GM19463 (cell line): ENCODE measurements around the gene TGM2.

ENCODE experiments used
- ATAC-seq: cut with Tn5 transposase; IDR thresholded peaks from one replicate; pipeline ENCODE4 v1.9.1; 2021; ENCODE audit warnings: mild to moderate bottlenecking, moderate library complexity; ENCODE audit not compliant: unreplicated experiment

The TGM2 gene

GRCh38 chr20:38165089-38165965, at the start of gene TGM2:
TGM2 (minus strand) TSS chr20:38165270; CDS start chr20:38165198, 72 bp downstream.
- ATAC-seq = no peak

- no peak for ATAC-seq
Observed at GRCh38 chr20:38214256-38215193, 49.5 kb upstream of the TGM2 start.

- no peak for ATAC-seq
Observed at GRCh38 chr20:38213607-38213940, 48.5 kb upstream of the TGM2 start.

GRCh38 chr20:38212806-38213606, 47.9 kb upstream of the TGM2 start:
- no peak for ATAC-seq

GRCh38 chr20:38211200-38212097, 46.4 kb upstream of the TGM2 start:
- no peak for ATAC-seq

- no peak for ATAC-seq
Observed at GRCh38 chr20:38210741-38211140, 45.7 kb upstream of the TGM2 start.

- no peak for ATAC-seq
Observed at GRCh38 chr20:38209736-38210405, 44.8 kb upstream of the TGM2 start.

- no peak for ATAC-seq
Observed at GRCh38 chr20:38209054-38209675, 44.1 kb upstream of the TGM2 start.

- no peak for ATAC-seq
Observed at GRCh38 chr20:38208523-38208922, 43.5 kb upstream of the TGM2 start.

GRCh38 chr20:38208088-38208487, 43.0 kb upstream of the TGM2 start:
- no peak for ATAC-seq

- no peak for ATAC-seq
Observed at GRCh38 chr20:38207621-38208020, 42.6 kb upstream of the TGM2 start.

- no peak for ATAC-seq
Observed at GRCh38 chr20:38205001-38205400, 39.9 kb upstream of the TGM2 start.

- ATAC-seq = no peak
Observed at GRCh38 chr20:38203981-38204357, 38.9 kb upstream of the TGM2 start.

GRCh38 chr20:38203337-38203980, 38.4 kb upstream of the TGM2 start:
- ATAC-seq = no peak

GRCh38 chr20:38202982-38203293, 37.9 kb upstream of the TGM2 start:
- ATAC-seq = no peak

GRCh38 chr20:38202153-38202981, 37.3 kb upstream of the TGM2 start:
- no peak for ATAC-seq

GRCh38 chr20:38201356-38201755, 36.3 kb upstream of the TGM2 start:
- ATAC-seq = no peak

GRCh38 chr20:38200646-38201045, 35.6 kb upstream of the TGM2 start:
- no peak for ATAC-seq
